ENCODE results near the gene BAG1.

The BAG1 gene

DNA sequence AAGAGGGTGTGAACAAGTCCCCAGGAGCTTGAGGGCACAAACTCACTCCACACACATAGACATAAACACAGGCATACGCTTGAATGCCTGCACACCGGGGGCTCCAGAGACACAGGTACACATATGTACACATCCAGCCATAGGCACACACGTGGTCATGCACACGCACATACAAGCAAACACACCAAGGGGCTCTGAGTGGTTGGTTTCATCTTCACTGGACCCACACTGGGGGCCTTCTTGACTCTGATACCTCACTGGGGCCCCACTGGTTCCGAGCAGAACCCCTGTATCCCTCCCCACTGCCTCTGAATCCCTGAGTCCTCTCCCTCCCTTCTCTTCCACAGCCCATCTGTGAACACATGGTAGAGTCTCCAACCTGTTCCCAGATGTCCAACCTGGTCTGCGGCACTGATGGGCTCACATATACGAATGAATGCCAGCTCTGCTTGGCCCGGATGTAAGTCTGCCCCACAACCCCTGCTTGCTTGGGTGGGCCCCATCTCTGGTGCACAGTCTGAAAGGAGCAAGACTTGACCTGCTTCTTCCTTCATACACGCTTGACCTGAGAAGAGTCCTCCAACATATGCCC, 18.1 kb downstream of the BAG1 start:
- Histone ChIP-seq H3K4me3 (ENCODE audit: insufficient read depth in 1 of 2, low read depth in 1 of 2, low read length in 2 of 2) (no peak overlapping the region), H4K91ac (ENCODE audit: low read length) (no peak overlapping the region), H2AK5ac (ENCODE audit: low read length, severe bottlenecking) (no peak overlapping the region), H3K4me1 (ENCODE audit: control insufficient read depth, insufficient read depth, low read depth, low read length) (peaks cover 6% of the 10 kb centered on the region), H3K27ac (ENCODE audit: low read length, poor library complexity, severe bottlenecking) (no peak overlapping the region), H3K36me3 (ENCODE audit: control insufficient read depth in 1 of 2, insufficient read depth in 2 of 2, low read depth in 1 of 2, low read length in 2 of 2) (peaks cover 7 to 8% of the 10 kb centered on the region in 2 experiments), H3K9ac (ENCODE audit: low read length) (no peak overlapping the region), H3K14ac (ENCODE audit: low read length in 2 of 2) (no peak overlapping the region), H3K18ac (ENCODE audit: low read depth in 1 of 2, low read length in 2 of 2) (no peak overlapping the region), H3K4ac (ENCODE audit: low read depth in 1 of 2, low read length in 2 of 2) (no peak overlapping the region), H2BK5ac (ENCODE audit: low read depth, low read length, poor library complexity, severe bottlenecking) (no peak overlapping the region), H2BK15ac (ENCODE audit: low read depth, poor library complexity, severe bottlenecking) (no peak overlapping the region), H3K4me2 (ENCODE audit: low read length, poor library complexity, severe bottlenecking) (no peak overlapping the region), H2BK12ac (ENCODE audit: low read length in 2 of 2) (no peak overlapping the region), H3K79me1 (replicated peaks; ENCODE audit: low read length, poor library complexity, severe bottlenecking) (no peaks in the 10 kb centered on the region), H2BK120ac (ENCODE audit: low read depth, low read length) (no peak overlapping the region), H3K23ac (ENCODE audit: low read length in 2 of 2) (no peak overlapping the region), H4K8ac (ENCODE audit: low read length) (no peak overlapping the region), H2AFZ (ENCODE audit: low read depth, low read length) (no peak overlapping the region), H3K27me3 (ENCODE audit: control insufficient read depth in 1 of 2, insufficient read depth in 1 of 2, low read length in 2 of 2) (peaks cover 0 to 2% of the 10 kb centered on the region in 2 experiments), H3K9me3 (ENCODE audit: control insufficient read depth, low read length) (no peaks in the 10 kb centered on the region)
- no peak for DNase-seq
- WGBS: 93% methylated on average over 8 of the region's 9 CpGs

DNA sequence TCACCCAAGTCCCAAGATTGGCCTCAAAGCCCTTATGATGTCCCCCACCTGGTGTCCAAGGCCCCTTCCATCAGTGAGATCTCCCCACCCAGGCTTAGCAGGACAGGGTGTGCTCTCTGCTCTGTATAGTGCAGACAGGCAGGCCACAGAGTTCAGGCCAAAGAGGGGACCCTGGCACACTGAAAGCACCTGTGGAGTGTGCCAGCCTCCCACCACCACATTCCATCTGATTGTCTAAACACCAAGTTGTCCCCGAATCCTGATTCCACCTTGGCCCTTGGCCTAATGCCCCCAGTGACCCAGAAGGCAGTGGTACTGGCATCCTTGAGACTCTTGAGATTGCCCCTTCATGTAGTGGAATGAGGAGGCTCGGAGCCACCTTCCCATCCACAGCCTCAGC, 19.2 kb downstream of the BAG1 start:
- H3K27ac ChIP-seq (ENCODE audit: low read length, poor library complexity, severe bottlenecking): no peak overlapping the region
- H2AK5ac ChIP-seq (ENCODE audit: low read length, severe bottlenecking): no peak overlapping the region
- no peak overlapping the region for H2BK120ac ChIP-seq (ENCODE audit: low read depth, low read length)
- H2BK12ac ChIP-seq (ENCODE audit: low read length in 2 of 2): no peak overlapping the region
- no peaks in the 10 kb centered on the region for H3K9me3 ChIP-seq (ENCODE audit: control insufficient read depth, low read length)
- no peak overlapping the region for H4K8ac ChIP-seq (ENCODE audit: low read length)
- H3K14ac ChIP-seq (ENCODE audit: low read length in 2 of 2): peak overlapping the region in 1 of 2 experiments; percentile 19
- H3K4me2 ChIP-seq (ENCODE audit: low read length, poor library complexity, severe bottlenecking): no peak overlapping the region
- H3K4ac ChIP-seq (ENCODE audit: low read depth in 1 of 2, low read length in 2 of 2): no peak overlapping the region
- H4K91ac ChIP-seq (ENCODE audit: low read length): no peak overlapping the region
- H2BK15ac ChIP-seq (ENCODE audit: low read depth, poor library complexity, severe bottlenecking): no peak overlapping the region
- no peak overlapping the region for H2BK5ac ChIP-seq (ENCODE audit: low read depth, low read length, poor library complexity, severe bottlenecking)
- no peak for DNase-seq
- H3K23ac ChIP-seq (ENCODE audit: low read length in 2 of 2): no peak overlapping the region
- 96% methylated on average over 2 of the region's 2 CpGs for WGBS
- peaks cover 7 to 8% of the 10 kb centered on the region in 2 experiments for H3K36me3 ChIP-seq (ENCODE audit: control insufficient read depth in 1 of 2, insufficient read depth in 2 of 2, low read depth in 1 of 2, low read length in 2 of 2)
- H3K79me1 ChIP-seq (replicated peaks; ENCODE audit: low read length, poor library complexity, severe bottlenecking): no peaks in the 10 kb centered on the region
- H2AFZ ChIP-seq (ENCODE audit: low read depth, low read length): no peak overlapping the region
- H3K18ac ChIP-seq (ENCODE audit: low read depth in 1 of 2, low read length in 2 of 2): no peak overlapping the region
- no peak overlapping the region for H3K4me3 ChIP-seq (ENCODE audit: insufficient read depth in 1 of 2, low read depth in 1 of 2, low read length in 2 of 2)
- H3K27me3 ChIP-seq (ENCODE audit: control insufficient read depth in 1 of 2, insufficient read depth in 1 of 2, low read length in 2 of 2): peaks cover 0 to 12% of the 10 kb centered on the region in 2 experiments
- peaks cover 3% of the 10 kb centered on the region for H3K4me1 ChIP-seq (ENCODE audit: control insufficient read depth, insufficient read depth, low read depth, low read length)
- H3K9ac ChIP-seq (ENCODE audit: low read length): no peak overlapping the region

DNA sequence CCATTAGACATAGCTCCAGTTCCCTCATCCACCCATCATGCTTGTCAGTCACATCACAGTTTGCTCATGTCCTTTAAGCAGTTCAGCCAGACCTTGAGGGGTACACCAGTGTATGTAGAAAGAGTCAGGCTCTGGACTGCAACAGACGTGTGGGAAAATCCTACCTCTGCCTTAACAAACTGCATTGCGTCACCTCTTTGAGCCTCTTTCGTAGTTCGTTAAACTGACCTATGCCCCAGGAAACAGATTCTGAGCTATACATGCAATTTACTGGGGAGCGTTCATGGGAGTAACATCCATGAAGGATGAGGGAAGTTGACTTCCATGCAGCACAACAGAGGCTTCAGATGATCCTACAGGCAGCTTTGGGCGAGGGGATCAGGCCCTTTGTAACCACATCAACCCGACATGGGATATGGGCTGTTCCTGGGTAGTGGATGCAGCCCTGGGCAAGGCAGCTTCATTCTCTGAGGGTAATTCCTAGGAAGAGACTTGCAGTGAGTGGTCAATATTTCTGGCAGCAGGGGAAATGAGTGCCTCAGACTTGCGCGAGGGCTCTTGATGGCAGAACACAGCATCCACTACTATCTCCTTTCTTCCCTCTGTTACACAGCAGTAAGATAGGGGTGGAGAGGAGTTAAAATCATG, 20.2 kb downstream of the BAG1 start:
- Histone ChIP-seq H3K4ac (ENCODE audit: low read depth in 1 of 2, low read length in 2 of 2) (no peak overlapping the region), H3K23ac (ENCODE audit: low read length in 2 of 2) (no peak overlapping the region), H2BK120ac (ENCODE audit: low read depth, low read length) (no peak overlapping the region), H2BK5ac (ENCODE audit: low read depth, low read length, poor library complexity, severe bottlenecking) (no peak overlapping the region), H3K9ac (ENCODE audit: low read length) (no peak overlapping the region), H3K4me3 (ENCODE audit: insufficient read depth in 1 of 2, low read depth in 1 of 2, low read length in 2 of 2) (no peak overlapping the region), H3K36me3 (ENCODE audit: control insufficient read depth in 1 of 2, insufficient read depth in 2 of 2, low read depth in 1 of 2, low read length in 2 of 2) (peaks cover 7 to 8% of the 10 kb centered on the region in 2 experiments), H3K4me2 (ENCODE audit: low read length, poor library complexity, severe bottlenecking) (no peak overlapping the region), H4K91ac (ENCODE audit: low read length) (no peak overlapping the region), H3K27me3 (ENCODE audit: control insufficient read depth in 1 of 2, insufficient read depth in 1 of 2, low read length in 2 of 2) (peaks cover 0 to 13% of the 10 kb centered on the region in 2 experiments), H3K18ac (ENCODE audit: low read depth in 1 of 2, low read length in 2 of 2) (no peak overlapping the region), H3K27ac (ENCODE audit: low read length, poor library complexity, severe bottlenecking) (no peak overlapping the region), H2AFZ (ENCODE audit: low read depth, low read length) (no peak overlapping the region), H2BK12ac (ENCODE audit: low read length in 2 of 2) (no peak overlapping the region), H2AK5ac (ENCODE audit: low read length, severe bottlenecking) (no peak overlapping the region), H3K4me1 (ENCODE audit: control insufficient read depth, insufficient read depth, low read depth, low read length) (peaks cover 3% of the 10 kb centered on the region), H2BK15ac (ENCODE audit: low read depth, poor library complexity, severe bottlenecking) (no peak overlapping the region), H4K8ac (ENCODE audit: low read length) (no peak overlapping the region), H3K79me1 (replicated peaks; ENCODE audit: low read length, poor library complexity, severe bottlenecking) (no peaks in the 10 kb centered on the region), H3K14ac (ENCODE audit: low read length in 2 of 2) (no peak overlapping the region), H3K9me3 (ENCODE audit: control insufficient read depth, low read length) (no peaks in the 10 kb centered on the region)
- 94% methylated on average over 7 of the region's 9 CpGs for whole genome bisulfite sequencing
- no peak for DNase-seq

DNA sequence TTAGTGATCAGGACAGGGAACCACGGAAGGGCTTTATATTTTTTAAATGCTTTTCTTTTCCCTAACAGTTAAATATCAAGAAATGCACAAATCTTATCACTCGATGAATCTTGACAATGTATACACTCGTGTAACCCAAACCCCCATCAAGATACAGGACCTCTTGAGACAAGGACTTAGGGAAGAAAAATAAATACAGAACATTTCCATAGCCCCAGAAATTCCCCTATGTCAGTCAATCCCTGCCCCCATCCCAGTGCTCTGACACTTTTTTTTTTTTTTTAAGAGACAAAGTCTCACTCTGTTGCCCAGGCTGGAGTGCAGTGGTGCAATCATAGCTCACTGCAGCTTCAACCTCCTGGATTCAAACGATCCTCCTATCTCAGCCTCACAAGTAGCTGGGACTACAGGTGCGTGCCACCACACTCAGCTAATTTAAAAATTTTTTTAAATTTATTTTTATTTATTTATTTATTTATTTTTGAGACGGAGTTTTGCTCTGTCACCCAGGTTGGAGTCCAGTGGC, 21.8 kb downstream of the BAG1 start:
- Histone ChIP-seq H2BK120ac (ENCODE audit: low read depth, low read length) (no peak overlapping the region), H3K18ac (ENCODE audit: low read depth in 1 of 2, low read length in 2 of 2) (no peak overlapping the region), H3K9me3 (ENCODE audit: control insufficient read depth, low read length) (no peaks in the 10 kb centered on the region), H4K8ac (ENCODE audit: low read length) (no peak overlapping the region), H3K4ac (ENCODE audit: low read depth in 1 of 2, low read length in 2 of 2) (no peak overlapping the region), H3K79me1 (replicated peaks; ENCODE audit: low read length, poor library complexity, severe bottlenecking) (no peaks in the 10 kb centered on the region), H3K36me3 (ENCODE audit: control insufficient read depth in 1 of 2, insufficient read depth in 2 of 2, low read depth in 1 of 2, low read length in 2 of 2) (no peaks in the 10 kb centered on the region), H3K4me3 (ENCODE audit: insufficient read depth in 1 of 2, low read depth in 1 of 2, low read length in 2 of 2) (no peak overlapping the region), H3K27ac (ENCODE audit: low read length, poor library complexity, severe bottlenecking) (no peak overlapping the region), H3K4me2 (ENCODE audit: low read length, poor library complexity, severe bottlenecking) (no peak overlapping the region), H4K91ac (ENCODE audit: low read length) (no peak overlapping the region), H3K23ac (ENCODE audit: low read length in 2 of 2) (no peak overlapping the region), H2BK12ac (ENCODE audit: low read length in 2 of 2) (no peak overlapping the region), H2AK5ac (ENCODE audit: low read length, severe bottlenecking) (no peak overlapping the region), H3K4me1 (ENCODE audit: control insufficient read depth, insufficient read depth, low read depth, low read length) (peaks cover 3% of the 10 kb centered on the region), H3K14ac (ENCODE audit: low read length in 2 of 2) (no peak overlapping the region), H3K27me3 (ENCODE audit: control insufficient read depth in 1 of 2, insufficient read depth in 1 of 2, low read length in 2 of 2) (peaks cover 0 to 13% of the 10 kb centered on the region in 2 experiments), H2AFZ (ENCODE audit: low read depth, low read length) (no peak overlapping the region), H2BK15ac (ENCODE audit: low read depth, poor library complexity, severe bottlenecking) (no peak overlapping the region), H3K9ac (ENCODE audit: low read length) (no peak overlapping the region), H2BK5ac (ENCODE audit: low read depth, low read length, poor library complexity, severe bottlenecking) (no peak overlapping the region)
- WGBS: 81% methylated on average over 4 of the region's 6 CpGs
- DNase-seq: no peak
